ENCODE data around the gene NDUFV2.

- no peak for TF ChIP-seq CTCF (IDR thresholded peaks at IDR 0.05)
- no peak for TF ChIP-seq POLR2A (IDR thresholded peaks at IDR 0.05)
Observed at GRCh38 chr18:9057646-9058045, 44.9 kb upstream of the NDUFV2 start.
